SH-SY5Y (cell line): Measurements from ENCODE around the gene SLC12A7.

Experiments
- GATA2 ChIP-seq: IDR thresholded peaks from 2 replicates; pipeline ENCODE4 v1.6.1; 2011; ENCODE audit warnings: mild to moderate bottlenecking, low read depth, low read length
- GATA3 ChIP-seq: IDR thresholded peaks from 2 replicates; pipeline ENCODE4 v1.6.1; 2011; ENCODE audit warnings: low read depth, mild to moderate bottlenecking, low read length, moderate library complexity

DNA sequence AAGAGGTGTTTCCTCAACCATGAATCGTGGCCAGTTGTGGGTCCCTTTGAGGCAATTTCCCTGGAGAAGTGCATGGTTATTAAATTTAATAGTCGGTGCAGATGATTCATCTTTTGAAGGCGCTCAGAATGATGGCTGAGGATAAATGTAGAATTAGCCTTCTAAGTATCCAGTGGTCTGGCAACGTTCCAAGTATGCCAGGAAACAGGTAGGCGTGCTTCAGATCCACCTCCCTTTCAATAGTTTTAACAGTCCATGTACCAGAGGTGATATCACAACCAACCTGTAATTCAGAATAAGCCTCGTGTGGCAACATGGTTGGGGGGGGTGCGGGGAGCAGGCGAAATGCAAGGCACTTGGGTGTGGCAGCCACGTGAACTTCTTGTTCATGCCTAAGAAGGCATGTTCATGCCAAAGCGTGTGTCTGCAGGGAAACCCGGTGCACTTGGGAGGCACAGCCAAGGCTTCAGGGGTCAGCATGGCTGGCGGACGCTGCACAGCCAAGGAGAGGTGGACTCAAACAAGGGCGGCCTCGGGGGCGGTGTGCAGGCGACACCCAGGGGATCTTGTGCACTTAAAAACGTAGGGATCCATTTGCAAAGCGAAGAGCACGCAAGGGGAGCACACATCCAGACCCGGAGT, 108.4 kb downstream of the SLC12A7 start:
- TF ChIP-seq GATA2 (no peak), GATA3 (no peak)
